Natural killer cell (primary cell): Measurements from ENCODE around the gene P3H1. TPM values are rescaled to one million over a fixed set of nuclear protein-coding genes. Genes with fewer than 3 reads are reported as not detected.
A peak's percentile ranks its signal among the peaks of the same experiment; 100 is the strongest.
"Not testable (repeated sequence)": the region's sequence is repeated elsewhere in the genome, so short reads cannot be mapped to it uniquely, and the experiment has no call there.

ENCODE experiments used
- ATAC-seq, 3 donors: fragments of 150-1000 bp in 2 of 3; fragments of 200-7000 bp in 1 of 3; cut with Tn5 transposase; 1 replicate in 1 of 3; 2 replicates in 2 of 3; pipeline ENCODE4 v1.10.0; 2021; ENCODE audit warnings: mild to moderate bottlenecking in 2 of 3, moderate library complexity in 2 of 3
- DNase-seq, 2 donors: peaks; one replicate each; pipeline versions ENCODE4 v3.0.0 to v3.0.0-alpha.2; 2013 to 2021; ENCODE audit warnings: mixed read lengths in 1 of 2
- H3K27ac ChIP-seq: one replicate; pipeline ENCODE4 v1.5.1; 2013; ENCODE audit warnings: mild to moderate bottlenecking, low read length
- H3K27me3 ChIP-seq: one replicate; pipeline ENCODE4 v1.6.1; 2013; ENCODE audit warnings: low read length; ENCODE audit not compliant: control insufficient read depth, insufficient read depth
- H3K36me3 ChIP-seq: one replicate; pipeline ENCODE4 v1.6.1; 2013; ENCODE audit warnings: low read length; ENCODE audit not compliant: control insufficient read depth, insufficient read depth
- H3K4me1 ChIP-seq: one replicate; pipeline ENCODE4 v1.6.1; 2013; ENCODE audit warnings: low read length; ENCODE audit not compliant: control insufficient read depth, insufficient read depth
- H3K4me3 ChIP-seq: one replicate; pipeline ENCODE4 v1.5.1; 2013; ENCODE audit warnings: low read length
- H3K9me3 ChIP-seq: one replicate; pipeline ENCODE4 v1.6.1; 2013; ENCODE audit warnings: low read length; ENCODE audit not compliant: control insufficient read depth, insufficient read depth
- H3K27ac Mint-ChIP-seq, 2 donors: one replicate each; pipeline ENCODE4 v1.8.0; 2022; ENCODE audit warnings: mild to moderate bottlenecking in 2 of 2, mixed read lengths in 2 of 2, moderate library complexity in 1 of 2
- H3K27me3 Mint-ChIP-seq, 2 donors: one replicate each; pipeline ENCODE4 v1.8.0; 2022; ENCODE audit warnings: low read depth in 2 of 2, mixed read lengths in 2 of 2
- H3K36me3 Mint-ChIP-seq: one replicate; pipeline ENCODE4 v1.8.0; 2022; ENCODE audit warnings: mixed read lengths
- H3K4me1 Mint-ChIP-seq, 2 donors: one replicate each; pipeline ENCODE4 v1.8.0; 2022; ENCODE audit warnings: mixed read lengths in 2 of 2
- H3K4me3 Mint-ChIP-seq: one replicate; pipeline ENCODE4 v1.8.0; 2022; ENCODE audit warnings: mild to moderate bottlenecking, moderate library complexity, mixed read lengths
- H3K9me3 Mint-ChIP-seq, 2 donors: one replicate each; pipeline ENCODE4 v1.8.0; 2022; ENCODE audit warnings: mixed read lengths in 2 of 2
- CTCF ChIP-seq: fragments of 200-600 bp; IDR thresholded peaks from one replicate; pipeline ENCODE4 v1.8.0; 2022; ENCODE audit warnings: antibody characterized with exemption
- WGBS: methylation state at CpG from one replicate; pipeline ENCODE4 v1.1.7; 2013; ENCODE audit warnings: missing lambda C conversion rate; ENCODE audit not compliant: insufficient coverage; 5-methylcytosine and 5-hydroxymethylcytosine counted together
- intact Hi-C: fragments of 100-400 bp; cut with micrococcal nuclease; formaldehyde crosslinking; loops from one replicate; pipeline ENCODE4 v1.14.2; 2022
- total RNA-seq, 4 donors: library from RNA; stranded (reverse); fragments of 120-200 nt in 1 of 4; gene quantifications; one replicate each; pipeline versions ENCODE4 v1.2.3 to v1.2.4, GENCODE V29; 2013 to 2022

The P3H1 gene
- total RNA-seq, 3 donors from 2014 or later (not counting 1 experiment from before 2014, with no cell fraction given) = 29.6 to 40.4 (median 37.9) TPM

DNA sequence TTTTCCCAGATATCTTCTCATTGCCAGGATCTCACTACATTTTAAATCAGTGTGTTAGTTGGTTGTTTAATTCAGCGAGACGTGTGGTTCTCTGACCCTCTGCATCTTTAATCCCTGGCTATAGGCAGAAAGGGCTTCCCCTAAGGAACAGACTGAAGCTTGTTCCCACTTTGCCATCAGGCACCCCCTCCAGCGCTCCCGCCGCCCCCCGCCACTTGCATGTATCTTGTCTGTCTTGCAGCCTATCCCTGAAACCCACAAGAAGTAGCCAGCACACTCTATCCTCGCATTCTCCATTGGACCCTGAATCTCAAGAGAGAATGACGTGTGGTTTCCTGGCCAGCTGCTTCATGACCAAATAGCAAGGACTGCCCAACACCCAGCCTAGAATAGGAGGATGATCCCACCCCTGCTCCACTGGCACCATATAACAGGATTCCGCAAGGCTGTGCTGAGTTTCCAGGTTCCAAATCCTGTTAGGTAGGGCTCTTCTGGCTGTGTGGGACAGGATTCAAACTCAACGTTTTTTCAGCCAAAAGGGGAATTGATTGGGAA lies 34.6 kb downstream of the P3H1 start:
- Mint-ChIP-seq H3K9me3 (no peaks in the 10 kb centered on the region), H3K27me3 (no peaks in the 10 kb centered on the region), H3K36me3 (no peaks in the 10 kb centered on the region), H3K4me1 (peaks cover 0 to 9% of the 10 kb centered on the region in 2 donors), H3K4me3 (no peak overlapping the region), H3K27ac (no peak overlapping the region)
- no peak for DNase-seq
- 87% methylated on average over 10 of the region's 10 CpGs for WGBS
- intact Hi-C loops = no loop called here
- no peaks in the 10 kb centered on the region for H3K9me3 ChIP-seq
- no peaks in the 10 kb centered on the region for H3K27me3 ChIP-seq
- H3K4me1 ChIP-seq = peaks cover 11% of the 10 kb centered on the region
- ATAC-seq = no peak
- no peaks in the 10 kb centered on the region for H3K36me3 ChIP-seq
- H3K27ac ChIP-seq = no peak overlapping the region
- TF ChIP-seq CTCF = no peak
- H3K4me3 ChIP-seq = no peak overlapping the region

- DNase-seq = no peak
- H3K36me3 Mint-ChIP-seq = no peaks in the 10 kb centered on the region
Observed at GRCh38 chr1:42731585-42731984, 35.2 kb downstream of the P3H1 start.

DNA sequence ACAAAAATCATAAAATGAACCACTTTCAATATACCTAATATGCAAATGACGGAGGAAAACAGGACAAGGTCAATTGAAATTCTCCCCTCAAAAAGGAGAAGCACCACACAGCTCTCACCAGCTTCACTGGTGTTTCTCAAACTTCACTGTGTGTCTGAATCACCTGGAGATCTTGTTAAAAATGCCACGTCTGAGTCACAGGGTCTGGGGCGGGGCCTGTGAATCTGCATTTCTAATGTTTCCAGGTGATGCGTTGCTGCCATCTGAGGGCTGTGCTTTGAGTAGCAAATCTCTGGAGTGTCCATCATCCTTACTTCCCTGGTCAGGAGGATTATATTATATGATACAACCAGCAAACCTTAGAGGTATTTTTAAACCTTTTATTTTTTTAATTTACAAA lies 35.8 kb downstream of the P3H1 start:
- TF ChIP-seq CTCF = no peak
- H3K4me1 ChIP-seq = no peaks in the 10 kb centered on the region
- Mint-ChIP-seq H3K27me3 (no peaks in the 10 kb centered on the region), H3K36me3 (no peaks in the 10 kb centered on the region), H3K27ac (no peak overlapping the region), H3K4me3 (no peak overlapping the region), H3K4me1 (no peaks in the 10 kb centered on the region), H3K9me3 (no peaks in the 10 kb centered on the region)
- DNase-seq (peak in 1 of 2 donors; percentile 34), ATAC-seq (no peak)
- no peak overlapping the region for H3K27ac ChIP-seq
- no peaks in the 10 kb centered on the region for H3K9me3 ChIP-seq
- H3K4me3 ChIP-seq = no peak overlapping the region
- no peaks in the 10 kb centered on the region for H3K36me3 ChIP-seq
- H3K27me3 ChIP-seq = no peaks in the 10 kb centered on the region
- WGBS = 70% methylated on average over 4 of the region's 4 CpGs
- intact Hi-C loops = no loop called here

More at GRCh38 chr1:42731585-42731984, 35.2 kb downstream of the P3H1 start:
- Mint-ChIP-seq H3K4me3 (no peak overlapping the region), H3K27me3 (no peaks in the 10 kb centered on the region), H3K9me3 (no peaks in the 10 kb centered on the region), H3K4me1 (peaks cover 0 to 3% of the 10 kb centered on the region in 2 donors), H3K27ac (no peak overlapping the region)
- Histone ChIP-seq H3K4me3 (no peak overlapping the region), H3K36me3 (no peaks in the 10 kb centered on the region), H3K9me3 (no peaks in the 10 kb centered on the region), H3K27ac (no peak overlapping the region), H3K4me1 (peaks cover 5% of the 10 kb centered on the region), H3K27me3 (no peaks in the 10 kb centered on the region)
- TF ChIP-seq CTCF = no peak
- intact Hi-C loops = no loop called here
- 95% methylated on average over 3 of the region's 3 CpGs for WGBS
- no peak for ATAC-seq

DNA sequence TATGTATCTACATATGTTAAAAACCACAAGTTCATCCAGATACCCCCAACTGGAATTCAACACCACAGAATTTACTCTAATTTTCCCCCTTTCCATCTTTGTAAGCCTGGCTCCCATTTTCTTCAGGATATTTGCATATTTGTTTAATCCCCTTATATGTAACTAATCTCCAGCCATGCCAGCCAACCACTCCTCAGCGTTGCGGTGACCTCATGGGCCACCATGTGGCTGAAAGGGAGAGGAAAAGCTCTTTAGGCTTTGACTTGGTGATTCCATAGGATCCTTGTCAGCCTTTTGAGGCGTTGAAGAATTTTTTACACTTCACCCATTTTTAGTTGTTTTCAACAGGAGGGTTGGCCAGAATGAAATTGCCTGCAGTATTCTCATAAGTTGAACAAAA lies 36.8 kb downstream of the P3H1 start:
- H3K4me3 ChIP-seq = no peak overlapping the region
- no peak for ATAC-seq
- 100% methylated on average over 2 of the region's 3 CpGs for WGBS
- Mint-ChIP-seq H3K36me3 (no peaks in the 10 kb centered on the region), H3K27me3 (no peaks in the 10 kb centered on the region), H3K27ac (no peak overlapping the region), H3K9me3 (no peaks in the 10 kb centered on the region), H3K4me1 (no peaks in the 10 kb centered on the region), H3K4me3 (no peak overlapping the region)
- no peaks in the 10 kb centered on the region for H3K27me3 ChIP-seq
- H3K36me3 ChIP-seq = no peaks in the 10 kb centered on the region
- no peak overlapping the region for H3K27ac ChIP-seq
- H3K4me1 ChIP-seq = no peaks in the 10 kb centered on the region
- DNase-seq = no peak
- no peaks in the 10 kb centered on the region for H3K9me3 ChIP-seq
- TF ChIP-seq CTCF = no peak
- intact Hi-C loops = no loop called here

DNA sequence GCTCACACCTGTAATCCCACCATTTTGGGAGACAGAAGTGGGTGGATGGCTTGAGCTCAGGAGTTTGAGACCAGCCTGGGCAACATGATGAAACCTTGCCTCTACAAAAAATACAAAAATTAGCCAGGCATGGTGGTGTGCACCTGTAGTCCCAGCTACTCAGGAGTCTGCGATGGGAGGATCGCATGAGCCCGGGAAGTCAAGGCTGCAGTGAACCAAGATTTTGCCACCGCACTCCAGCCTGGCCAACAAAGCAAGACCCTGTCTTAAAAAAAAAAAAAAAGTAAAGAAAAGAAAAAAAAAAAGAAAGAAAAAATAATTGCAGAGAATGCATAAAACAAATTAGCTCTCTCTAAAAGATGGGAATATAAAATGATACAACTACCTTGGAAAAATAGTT lies 41.0 kb downstream of the P3H1 start:
- H3K27ac Mint-ChIP-seq, H3K9me3 Mint-ChIP-seq, H3K4me3 Mint-ChIP-seq, H3K36me3 Mint-ChIP-seq, H3K9me3 ChIP-seq, ATAC-seq, DNase-seq, intact Hi-C loops, H3K4me3 ChIP-seq, H3K27ac ChIP-seq, H3K4me1 ChIP-seq, H3K4me1 Mint-ChIP-seq, H3K27me3 ChIP-seq, H3K27me3 Mint-ChIP-seq, H3K36me3 ChIP-seq: not testable (repeated sequence)
- 97% methylated on average over 4 of the region's 4 CpGs for WGBS
